Hematopoietic multipotent progenitor cell (in vitro differentiated cells): ENCODE results near the gene FBXO9. TPM values are rescaled to one million over a fixed set of nuclear protein-coding genes. Genes with fewer than 3 reads are reported as not detected.
"Not testable (repeated sequence)": the region's sequence is repeated elsewhere in the genome, so short reads cannot be mapped to it uniquely, and the experiment has no call there.

ENCODE experiments used
- DNase-seq, 3 donors: peaks; one replicate each; pipeline ENCODE4 v3.0.0-alpha.2; 2011 to 2015; ENCODE audit warnings: low read depth in 2 of 3, low spot score in 2 of 3
- total RNA-seq: library from RNA; depleted of rRNA; stranded (reverse); fragments of >200 nt; gene quantifications from one replicate; pipeline ENCODE4 v1.2.3, GENCODE V29; 2012

Gene FBXO9
- total RNA-seq, 1 donor: 35.5 TPM

- no peak for DNase-seq
These were observed 19.1 kb upstream of the FBXO9 start for GRCh38 chr6:53045891-53046673.

GRCh38 chr6:53048431-53049195 lies 16.6 kb upstream of the FBXO9 start:
- peak in 2 of 3 donors; percentile 55 to 81 for DNase-seq

GRCh38 chr6:53049415-53049814 lies 15.8 kb upstream of the FBXO9 start:
- no peak for DNase-seq

GRCh38 chr6:53052152-53052551 lies 13.1 kb upstream of the FBXO9 start:
- DNase-seq: not testable (repeated sequence)

- no peak for DNase-seq
These were observed 10.7 kb upstream of the FBXO9 start for GRCh38 chr6:53054532-53054931.

GRCh38 chr6:53055873-53056272 lies 9.3 kb upstream of the FBXO9 start:
- DNase-seq: no peak

GRCh38 chr6:53056273-53056672 lies 8.9 kb upstream of the FBXO9 start:
- DNase-seq: no peak

- DNase-seq: no peak
These were observed 6.6 kb upstream of the FBXO9 start for GRCh38 chr6:53058388-53059195.

GRCh38 chr6:53059648-53060589 lies 5.3 kb upstream of the FBXO9 start:
- no peak for DNase-seq

GRCh38 chr6:53062169-53062539 lies 3.0 kb upstream of the FBXO9 start:
- no peak for DNase-seq

- not testable (repeated sequence) for DNase-seq
These were observed 949 bp upstream of the FBXO9 start for GRCh38 chr6:53064255-53064654.

- peak; percentile 84 to 97 (median 96) for DNase-seq
These were observed 408 bp upstream of the FBXO9 start for GRCh38 chr6:53064726-53065265.

GRCh38 chr6:53066077-53066417 lies 843 bp downstream of the FBXO9 start:
- peak in 2 of 3 donors; percentile 22 to 32 for DNase-seq

GRCh38 chr6:53066874-53067706 lies 1.9 kb downstream of the FBXO9 start:
- no peak for DNase-seq

- DNase-seq: no peak
These were observed 2.7 kb downstream of the FBXO9 start for GRCh38 chr6:53067849-53068361.

GRCh38 chr6:53069427-53069826 lies 4.2 kb downstream of the FBXO9 start:
- no peak for DNase-seq

- peak in 1 of 3 donors; percentile 49 for DNase-seq
These were observed 5.6 kb downstream of the FBXO9 start for GRCh38 chr6:53070806-53071205.

GRCh38 chr6:53074347-53074746 lies 9.1 kb downstream of the FBXO9 start:
- DNase-seq: no peak

- DNase-seq: no peak
These were observed 15.6 kb downstream of the FBXO9 start for GRCh38 chr6:53080813-53081212.
